ENCODE data around the gene ACSBG1. TPM values are rescaled to one million over a fixed set of nuclear protein-coding genes. Genes with fewer than 3 reads are reported as not detected.

The ACSBG1 gene
- total RNA-seq, 1 donor from 2014 or later = 0.13 TPM

- TF ChIP-seq CTCF (IDR thresholded peaks at IDR 0.05; ENCODE audit: unreplicated experiment) = no peak
- H3K9me3 Mint-ChIP-seq (ENCODE audit: unreplicated experiment) = no peaks in the 10 kb centered on the region
- H3K27me3 Mint-ChIP-seq (ENCODE audit: unreplicated experiment) = peaks cover 1% of the 10 kb centered on the region
- H3K27ac Mint-ChIP-seq (ENCODE audit: unreplicated experiment) = no peak overlapping the region
- H3K4me1 Mint-ChIP-seq (ENCODE audit: unreplicated experiment) = no peaks in the 10 kb centered on the region
- no peaks in the 10 kb centered on the region for H3K36me3 Mint-ChIP-seq (ENCODE audit: low read depth, unreplicated experiment)
- no peak for DNase-seq (ENCODE audit: low spot score)
- no peak overlapping the region for H3K4me3 Mint-ChIP-seq (ENCODE audit: unreplicated experiment)
Measured at GRCh38 chr15:78212008-78212407, 22.4 kb downstream of the ACSBG1 start.

GRCh38 chr15:78211189-78211921, 23.0 kb downstream of the ACSBG1 start:
- DNase-seq (ENCODE audit: low spot score) = no peak
- no peak for TF ChIP-seq CTCF (IDR thresholded peaks at IDR 0.05; ENCODE audit: unreplicated experiment)
- no peak overlapping the region for H3K27ac Mint-ChIP-seq (ENCODE audit: unreplicated experiment)
- H3K27me3 Mint-ChIP-seq (ENCODE audit: unreplicated experiment) = no peaks in the 10 kb centered on the region
- H3K36me3 Mint-ChIP-seq (ENCODE audit: low read depth, unreplicated experiment) = no peaks in the 10 kb centered on the region
- H3K9me3 Mint-ChIP-seq (ENCODE audit: unreplicated experiment) = no peaks in the 10 kb centered on the region
- H3K4me1 Mint-ChIP-seq (ENCODE audit: unreplicated experiment) = peaks cover 2% of the 10 kb centered on the region
- no peak overlapping the region for H3K4me3 Mint-ChIP-seq (ENCODE audit: unreplicated experiment)

- H3K27ac Mint-ChIP-seq (ENCODE audit: unreplicated experiment) = no peak overlapping the region
- no peaks in the 10 kb centered on the region for H3K9me3 Mint-ChIP-seq (ENCODE audit: unreplicated experiment)
- H3K4me3 Mint-ChIP-seq (ENCODE audit: unreplicated experiment) = no peak overlapping the region
- H3K4me1 Mint-ChIP-seq (ENCODE audit: unreplicated experiment) = peaks cover 2% of the 10 kb centered on the region
- no peak for TF ChIP-seq CTCF (IDR thresholded peaks at IDR 0.05; ENCODE audit: unreplicated experiment)
- DNase-seq (ENCODE audit: low spot score) = no peak
- no peaks in the 10 kb centered on the region for H3K27me3 Mint-ChIP-seq (ENCODE audit: unreplicated experiment)
- no peaks in the 10 kb centered on the region for H3K36me3 Mint-ChIP-seq (ENCODE audit: low read depth, unreplicated experiment)
Measured at GRCh38 chr15:78210349-78210717, 24.0 kb downstream of the ACSBG1 start.

GRCh38 chr15:78209646-78210348, 24.6 kb downstream of the ACSBG1 start:
- H3K27me3 Mint-ChIP-seq (ENCODE audit: unreplicated experiment) = no peaks in the 10 kb centered on the region
- TF ChIP-seq CTCF (IDR thresholded peaks at IDR 0.05; ENCODE audit: unreplicated experiment) = no peak
- no peak for DNase-seq (ENCODE audit: low spot score)
- no peak overlapping the region for H3K27ac Mint-ChIP-seq (ENCODE audit: unreplicated experiment)
- no peak overlapping the region for H3K4me3 Mint-ChIP-seq (ENCODE audit: unreplicated experiment)
- peaks cover 2% of the 10 kb centered on the region for H3K4me1 Mint-ChIP-seq (ENCODE audit: unreplicated experiment)
- no peaks in the 10 kb centered on the region for H3K9me3 Mint-ChIP-seq (ENCODE audit: unreplicated experiment)
- no peaks in the 10 kb centered on the region for H3K36me3 Mint-ChIP-seq (ENCODE audit: low read depth, unreplicated experiment)

Measured in endothelial cell (in vitro differentiated cells).